ENCODE results near the gene JDP2. TPM values are rescaled to one million over a fixed set of nuclear protein-coding genes. Genes with fewer than 3 reads are reported as not detected.
"Not testable (repeated sequence)": the region's sequence is repeated elsewhere in the genome, so short reads cannot be mapped to it uniquely, and the experiment has no call there.

The JDP2 gene
- polyA plus RNA-seq, 5 donors = 21.6 to 27.7 (median 24.3) TPM

GRCh38 chr14:75452900-75453816, 25.3 kb downstream of the JDP2 start:
- peak; percentile 79 to 86 for DNase-seq

DNA sequence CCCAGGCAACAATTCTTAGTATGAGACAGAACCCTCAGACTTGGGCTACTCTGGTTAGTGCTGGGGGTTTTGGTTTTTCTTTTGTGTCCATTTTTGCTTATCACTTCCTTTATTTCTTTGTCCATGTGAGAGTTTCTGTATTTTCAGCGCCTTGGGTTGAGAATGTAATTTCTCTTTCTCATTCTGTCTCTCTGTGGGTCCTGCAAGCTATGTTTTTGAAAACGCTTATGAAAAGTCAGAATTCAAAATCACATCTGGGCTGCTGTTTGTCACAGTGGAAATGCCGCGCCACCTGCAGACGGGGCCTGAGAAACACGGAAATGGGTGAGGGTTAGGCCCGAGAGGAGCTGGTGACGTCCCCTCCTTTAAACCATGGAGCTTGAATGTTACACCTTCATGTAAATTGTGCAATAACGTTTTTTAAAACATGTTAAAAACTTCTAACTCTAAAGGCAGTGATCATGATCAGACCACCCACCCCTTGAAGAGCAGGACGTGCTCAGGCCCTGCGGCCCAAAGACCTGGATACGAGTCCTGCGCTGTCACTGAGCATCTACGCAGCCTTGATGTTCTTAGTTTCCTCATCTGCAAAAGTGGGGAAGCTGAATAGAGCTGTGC, 26.1 kb downstream of the JDP2 start:
- DNase-seq = no peak

DNA sequence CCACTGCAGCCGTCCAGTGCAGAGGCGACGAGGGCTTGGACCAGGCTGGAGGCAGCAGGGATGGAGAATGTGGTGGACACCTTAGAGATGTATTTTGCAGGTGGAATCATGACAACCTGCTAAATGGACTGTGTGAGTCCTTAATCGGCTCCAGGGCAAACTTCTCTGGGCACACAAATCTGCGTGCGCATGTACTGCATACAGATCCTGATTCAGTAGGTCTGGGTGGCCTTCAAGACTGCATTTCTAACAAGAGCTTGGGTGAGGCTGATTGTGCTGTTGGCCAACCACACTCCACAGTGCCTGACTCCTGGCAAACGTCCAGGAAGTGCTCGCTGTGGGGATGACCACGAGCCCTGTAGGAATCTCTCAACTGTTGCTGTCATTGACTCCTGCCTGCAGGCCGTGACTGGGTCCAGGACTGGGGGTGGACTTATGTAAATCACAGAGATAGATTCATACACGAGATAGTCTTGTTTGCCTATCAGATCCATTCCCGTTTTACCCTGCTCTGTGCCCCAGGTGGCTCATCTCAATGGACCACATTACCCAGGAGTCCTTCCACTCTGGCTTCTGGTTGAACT, 27.2 kb downstream of the JDP2 start:
- no peak for DNase-seq

DNA sequence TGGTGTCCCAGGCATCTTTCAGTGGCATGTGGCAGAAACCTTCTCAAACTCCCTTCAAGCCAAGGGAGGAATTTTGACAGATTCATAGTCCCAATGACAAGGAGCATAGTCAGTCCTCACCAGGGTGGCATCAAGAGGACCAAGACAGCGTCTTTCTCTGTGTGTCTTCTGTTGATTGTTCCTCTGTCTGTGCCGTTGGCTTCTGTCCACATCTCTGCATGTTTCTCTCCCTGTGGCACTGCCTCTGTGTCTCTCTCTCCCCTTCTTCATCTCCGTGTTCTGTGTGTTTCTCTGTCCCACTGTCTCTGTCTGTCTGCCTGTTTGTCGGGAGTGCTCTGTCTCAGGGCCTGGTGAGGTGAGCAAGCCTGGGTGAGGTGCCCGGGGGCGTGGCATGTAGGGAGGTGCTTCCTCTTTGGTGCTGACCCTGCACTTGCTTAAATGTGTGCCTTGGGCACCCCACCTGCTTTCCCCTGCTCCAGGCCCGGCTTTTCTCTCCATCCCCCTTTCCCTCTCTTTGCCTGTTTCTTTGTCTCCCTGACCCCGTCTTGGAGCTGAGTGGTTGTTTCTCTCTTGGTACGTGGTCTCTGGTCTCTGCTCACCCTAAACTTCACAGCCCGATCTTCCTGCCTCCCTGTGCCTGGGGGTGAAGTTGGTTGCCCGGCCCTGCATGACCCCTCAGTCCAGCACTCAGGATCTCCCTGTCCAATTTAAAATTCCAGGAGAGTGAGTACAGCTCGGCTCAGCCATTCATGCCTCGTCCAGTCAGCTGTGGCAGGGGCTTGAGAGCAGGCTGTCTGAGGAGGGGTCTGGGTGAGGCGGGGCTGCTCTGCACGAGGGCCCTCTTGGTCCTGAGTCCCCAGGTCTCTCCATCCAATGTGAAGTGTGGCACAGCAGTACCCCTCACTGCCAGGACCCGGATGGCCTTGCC, 28.5 kb downstream of the JDP2 start:
- no peak for DNase-seq

GRCh38 chr14:75456997-75457335, 29.1 kb downstream of the JDP2 start:
- no peak for DNase-seq

DNA sequence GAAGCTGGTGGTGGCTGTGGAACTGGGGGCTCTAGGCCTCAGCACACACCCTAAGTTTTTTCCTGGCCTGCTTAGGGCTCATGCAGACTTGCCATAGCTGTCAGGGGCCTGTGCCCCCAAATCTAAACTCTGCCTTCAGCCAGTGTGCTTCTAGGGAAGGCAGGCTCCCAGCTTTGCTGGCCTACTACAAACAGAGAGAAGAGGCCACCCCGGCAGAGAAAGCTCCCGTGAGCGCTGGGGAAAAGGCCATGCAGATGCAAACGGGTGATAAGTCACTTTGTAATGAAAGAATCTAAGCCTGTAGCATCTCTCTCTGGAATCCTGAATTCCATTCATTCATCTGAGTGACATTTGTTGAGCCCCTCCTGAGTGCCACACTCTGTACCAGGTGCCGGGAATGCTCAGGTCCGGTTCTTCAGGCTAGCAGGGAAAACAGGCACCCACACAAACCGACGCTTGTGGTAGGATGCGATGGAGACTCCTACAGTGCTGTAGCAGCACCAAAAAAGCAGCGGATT, 29.9 kb downstream of the JDP2 start:
- DNase-seq = no peak

DNA sequence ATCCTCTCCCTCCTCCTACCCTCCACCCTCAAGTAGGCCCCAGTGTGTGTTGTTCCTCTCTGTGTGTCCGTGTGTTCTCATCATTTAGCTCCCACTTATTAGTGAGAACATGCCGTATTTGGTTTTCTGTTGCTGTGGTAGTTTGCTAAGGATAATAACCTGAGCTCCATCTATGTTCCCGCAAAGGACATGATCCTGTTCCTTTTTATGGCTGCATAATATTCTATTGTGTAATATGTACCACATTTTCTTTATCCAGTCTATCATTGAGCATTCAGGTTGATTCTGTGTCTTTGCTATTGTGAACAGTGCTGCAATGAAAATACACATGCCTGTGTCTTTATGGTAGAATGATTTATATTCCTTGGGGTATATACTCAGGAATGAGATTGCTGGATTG, 30.5 kb downstream of the JDP2 start:
- DNase-seq = no peak

- DNase-seq = no peak
These were observed 31.4 kb downstream of the JDP2 start for GRCh38 chr14:75459099-75459741.

GRCh38 chr14:75459791-75460190, 32.0 kb downstream of the JDP2 start:
- DNase-seq = no peak

- DNase-seq = no peak
These were observed 32.6 kb downstream of the JDP2 start for GRCh38 chr14:75460394-75460793.

GRCh38 chr14:75461303-75461702, 33.5 kb downstream of the JDP2 start:
- DNase-seq = no peak

DNA sequence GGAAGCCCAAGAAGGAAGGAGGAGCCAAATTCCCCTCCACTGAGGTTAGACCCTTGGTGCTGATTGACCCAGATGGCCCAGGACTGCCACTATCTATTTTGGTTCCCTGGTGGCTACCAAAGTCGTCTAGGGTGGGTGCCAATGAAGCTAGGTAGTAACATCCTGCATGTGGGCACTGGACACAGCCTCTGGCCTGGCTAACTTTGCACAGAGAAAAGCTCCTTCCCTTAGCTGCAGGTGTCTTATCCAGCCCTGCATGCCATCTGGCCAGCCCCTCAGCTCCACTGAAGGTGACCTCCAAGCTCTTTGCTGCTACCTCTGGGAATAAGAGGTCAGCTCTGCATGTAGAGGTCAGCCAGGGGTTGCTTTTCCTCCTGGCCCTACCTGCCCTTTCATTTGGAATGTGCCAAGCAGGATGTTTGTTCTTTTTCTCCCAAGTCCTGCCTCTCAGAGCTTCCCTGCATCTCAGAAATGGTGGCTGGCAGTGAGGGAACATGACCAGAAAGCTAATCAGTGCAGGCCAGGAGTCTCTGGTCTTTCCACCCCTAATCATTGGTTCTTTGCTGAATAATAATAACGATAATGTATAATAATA, 34.0 kb downstream of the JDP2 start:
- DNase-seq = no peak

DNA sequence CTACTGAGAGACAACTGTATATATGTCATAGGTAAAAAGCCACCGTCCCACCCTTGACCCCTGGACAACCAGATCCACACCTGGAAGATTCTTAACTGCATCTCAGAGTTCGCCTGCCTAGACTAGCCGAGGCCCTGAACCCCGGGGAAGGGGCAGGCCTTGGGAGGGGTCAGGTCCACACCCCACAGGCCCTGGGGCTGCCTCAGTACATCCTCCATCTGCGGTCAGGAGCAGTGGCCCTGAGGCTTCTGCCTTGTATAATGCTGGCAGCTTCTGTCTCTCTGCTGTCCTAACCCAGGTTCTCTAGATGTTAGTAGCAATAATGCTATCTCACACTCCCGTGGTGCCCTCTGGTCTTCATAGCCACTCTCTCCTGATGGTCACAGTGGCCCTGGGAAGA, 36.8 kb downstream of the JDP2 start:
- DNase-seq = no peak

DNA sequence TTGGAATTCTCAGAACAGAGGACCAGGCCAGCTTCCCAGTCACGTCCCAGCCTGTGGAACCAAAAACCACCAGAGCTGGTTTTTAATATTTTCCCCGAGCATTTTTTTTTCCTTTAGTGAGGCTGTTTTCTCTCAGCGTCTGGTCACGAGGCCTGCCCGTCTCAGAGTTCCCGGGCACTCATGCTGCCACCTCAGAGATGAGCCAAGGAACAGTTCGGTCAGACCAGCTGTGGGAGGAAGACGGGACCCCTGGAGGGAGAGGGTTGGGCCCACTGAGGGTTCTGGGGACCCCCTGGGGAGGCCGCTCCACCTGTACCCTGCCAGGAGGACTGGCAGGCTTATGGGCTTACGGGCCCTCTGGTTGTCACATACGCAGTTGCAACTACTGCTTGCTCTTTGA, 39.9 kb downstream of the JDP2 start:
- DNase-seq = no peak

GRCh38 chr14:75469164-75469563, 41.3 kb downstream of the JDP2 start:
- no peak for DNase-seq

- DNase-seq = no peak
These were observed 41.9 kb downstream of the JDP2 start for GRCh38 chr14:75469606-75470237.

- DNase-seq = no peak
These were observed 42.5 kb downstream of the JDP2 start for GRCh38 chr14:75470238-75470797.

- DNase-seq = no peak
These were observed 43.2 kb downstream of the JDP2 start for GRCh38 chr14:75471059-75471458.

DNA sequence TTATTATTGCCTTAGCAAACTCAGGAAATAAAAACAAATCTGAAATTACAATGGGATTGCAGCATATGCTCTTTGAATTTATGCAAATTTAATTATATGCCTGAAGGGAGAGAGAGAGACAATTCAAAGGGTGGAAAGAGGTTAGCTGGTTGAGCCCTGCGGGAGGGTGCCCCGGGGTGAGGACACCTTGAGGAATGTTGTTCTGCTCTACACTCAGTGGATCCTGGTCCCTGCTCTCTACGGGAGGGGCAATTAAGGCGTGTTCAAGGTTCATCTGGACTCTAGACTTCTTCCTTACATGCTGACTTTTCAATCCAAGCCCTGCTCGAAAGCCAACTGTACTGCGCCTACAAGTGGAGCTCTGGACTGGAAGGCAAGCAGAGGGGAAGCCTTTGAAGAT, 46.3 kb downstream of the JDP2 start:
- not testable (repeated sequence) for DNase-seq
